HEK293T (cell line): Measurements from ENCODE around the gene ARHGEF19.

Experiments used
- CTCF ChIA-PET: fragments of 350-600 bp; formaldehyde crosslinking; extraction: SDS; loops from one replicate; lab custom pipeline; 2021; ENCODE audit warnings: antibody characterized with exemption, inconsistent platforms; lab: Yijun Ruan, JAX
- POLR2A ChIA-PET: fragments of 350-600 bp; formaldehyde crosslinking; extraction: SDS; loops from one replicate; lab custom pipeline; 2020; ENCODE audit warnings: antibody characterized with exemption, inconsistent platforms; lab: Yijun Ruan, JAX
- DNase-seq: peaks from one replicate; pipeline ENCODE4 v3.0.0; 2012; ENCODE audit warnings: mixed read lengths; ENCODE audit errors: extremely low spot score
- ARNT ChIP-seq: fragments of 450-650 bp; IDR thresholded peaks from 2 replicates; pipeline ENCODE4 v1.6.1; 2017; ENCODE audit warnings: mild to moderate bottlenecking
- BHLHE40 ChIP-seq: fragments of 450-650 bp; IDR thresholded peaks from 2 replicates; pipeline ENCODE4 v1.6.1; 2016; ENCODE audit warnings: mild to moderate bottlenecking, moderate library complexity, borderline replicate concordance
- CTBP1 ChIP-seq: fragments of 450-650 bp; IDR thresholded peaks from 2 replicates; pipeline ENCODE4 v1.6.1; 2016; ENCODE audit warnings: borderline replicate concordance
- ELF4 ChIP-seq: fragments of 450-650 bp; IDR thresholded peaks from 2 replicates; pipeline ENCODE4 v1.6.1; 2017; ENCODE audit warnings: antibody characterized with exemption
- FOXA1 ChIP-seq: fragments of 450-650 bp; IDR thresholded peaks from 2 replicates; pipeline ENCODE4 v1.6.1; 2016; ENCODE audit warnings: mild to moderate bottlenecking
- FOXK2 ChIP-seq: fragments of 450-650 bp; IDR thresholded peaks from 2 replicates; pipeline ENCODE4 v1.6.1; 2016; ENCODE audit warnings: mild to moderate bottlenecking
- FOXM1 ChIP-seq: fragments of 450-650 bp; IDR thresholded peaks from 2 replicates; pipeline ENCODE4 v1.6.1; 2017; ENCODE audit warnings: mild to moderate bottlenecking, borderline replicate concordance
- HDGF ChIP-seq: fragments of 450-650 bp; IDR thresholded peaks from 2 replicates; pipeline ENCODE4 v1.6.1; 2017; ENCODE audit warnings: antibody characterized with exemption, borderline replicate concordance
- L3MBTL2 ChIP-seq: fragments of 450-650 bp; conservative IDR thresholded peaks from 2 replicates; pipeline ENCODE4 v1.6.1; 2016; ENCODE audit warnings: mild to moderate bottlenecking
- LEF1 ChIP-seq: fragments of 450-650 bp; IDR thresholded peaks from 2 replicates; pipeline ENCODE4 v1.6.1; 2017; ENCODE audit warnings: mild to moderate bottlenecking, borderline replicate concordance
- NFRKB ChIP-seq: fragments of 450-650 bp; IDR thresholded peaks from 2 replicates; pipeline ENCODE4 v1.6.1; 2016; ENCODE audit warnings: mild to moderate bottlenecking, moderate library complexity
- PKNOX1 ChIP-seq: fragments of 450-650 bp; IDR thresholded peaks from 2 replicates; pipeline ENCODE4 v1.6.1; 2016
- SP1 ChIP-seq: fragments of 450-650 bp; IDR thresholded peaks from 2 replicates; pipeline ENCODE4 v1.6.1; 2017
- SUZ12 ChIP-seq: fragments of 450-650 bp; IDR thresholded peaks from 2 replicates; pipeline ENCODE4 v1.6.1; 2016; ENCODE audit warnings: mild to moderate bottlenecking
- TARDBP ChIP-seq: fragments of 450-650 bp; IDR thresholded peaks from 2 replicates; pipeline ENCODE4 v1.6.1; 2016
- ZNF384 ChIP-seq: fragments of 450-650 bp; IDR thresholded peaks from 2 replicates; pipeline ENCODE4 v1.6.1; 2016

The ARHGEF19 gene

GRCh38 chr1:16155537-16156410, 56.7 kb downstream of the ARHGEF19 start, which contains the start of gene EPHA2:
Gene EPHA2, minus strand, starts transcription at chr1:16156069. Its CDS starts 137 bp downstream, at chr1:16155932.
- peak; percentile 81 for DNase-seq
- POLR2A ChIA-PET, result interaction anchor here (1.7 kb wide), 1 partner anchor 14 kb away, joined by 5 read pairs; no protein-coding TSS in a partner anchor
- TF ChIP-seq CTBP1 (0 out of 2 replicates have a peak, but pooled peaks have one; percentile 11), LEF1 (no peak), SP1 (no peak), L3MBTL2 (peak; percentile 85)
- CTCF ChIA-PET, result interaction anchor here (0.5 to 1.6 kb wide), 4 partner anchors 8 to 193 kb away, joined by 3 to 11 read pairs (median 3); no protein-coding TSS in a partner anchor

- CTCF ChIA-PET, result interaction anchor here (1.1 to 2.0 kb wide), 3 partner anchors 13 to 71 kb away, joined by 3 to 10 read pairs (median 7); no protein-coding TSS in a partner anchor
- POLR2A ChIA-PET, result no interaction called here
Measured at GRCh38 chr1:16153999-16154673, 58.3 kb downstream of the ARHGEF19 start.

GRCh38 chr1:16153096-16153998, 59.1 kb downstream of the ARHGEF19 start:
- TF ChIP-seq NFRKB (no peak), L3MBTL2 (no peak), SUZ12 (no peak), FOXM1 (no peak), LEF1 (no peak), CTBP1 (no peak), FOXA1 (no peak), FOXK2 (no peak), HDGF (no peak), ZNF384 (no peak), ELF4 (no peak)
- no peak for DNase-seq
- CTCF ChIA-PET, result interaction anchor here (0.6 to 2.0 kb wide), 4 partner anchors 12 to 536 kb away, joined by 3 to 10 read pairs (median 8); no protein-coding TSS in a partner anchor
- POLR2A ChIA-PET, result interaction anchor here (0.9 kb wide), 1 partner anchor 14 kb away, joined by 3 read pairs; no protein-coding TSS in a partner anchor

More at GRCh38 chr1:16153999-16154673, 58.3 kb downstream of the ARHGEF19 start:
- no peak for DNase-seq
- TF ChIP-seq HDGF, result no peak
- no peak for TF ChIP-seq FOXK2
- TF ChIP-seq PKNOX1, result no peak
- no peak for TF ChIP-seq NFRKB
- TF ChIP-seq ELF4, result no peak
- no peak for TF ChIP-seq SUZ12
- no peak for TF ChIP-seq TARDBP
- no peak for TF ChIP-seq FOXM1
- TF ChIP-seq LEF1, result no peak
- no peak for TF ChIP-seq ZNF384
- no peak for TF ChIP-seq FOXA1
- no peak for TF ChIP-seq BHLHE40
- TF ChIP-seq L3MBTL2, result no peak
- TF ChIP-seq CTBP1, result no peak
- no peak for TF ChIP-seq ARNT
- no peak for TF ChIP-seq SP1

- ChIA-PET CTCF (interaction anchor here (0.6 kb wide), 1 partner anchor 100 kb away, joined by 8 read pairs; no protein-coding TSS in a partner anchor), POLR2A (interaction anchor here (0.9 kb wide), 1 partner anchor 15 kb away, joined by 3 read pairs; no protein-coding TSS in a partner anchor)
- no peak for TF ChIP-seq SUZ12
- TF ChIP-seq HDGF, result no peak
- no peak for TF ChIP-seq CTBP1
- TF ChIP-seq NFRKB, result no peak
- no peak for TF ChIP-seq FOXK2
- TF ChIP-seq TARDBP, result no peak
- TF ChIP-seq ELF4, result no peak
- TF ChIP-seq FOXA1, result no peak
- TF ChIP-seq LEF1, result no peak
- no peak for TF ChIP-seq ARNT
- TF ChIP-seq SP1, result no peak
- TF ChIP-seq ZNF384, result no peak
- TF ChIP-seq FOXM1, result no peak
- TF ChIP-seq L3MBTL2, result no peak
- TF ChIP-seq BHLHE40, result no peak
- TF ChIP-seq PKNOX1, result no peak
Measured at GRCh38 chr1:16152481-16153087, 59.9 kb downstream of the ARHGEF19 start.

GRCh38 chr1:16151995-16152384, 60.5 kb downstream of the ARHGEF19 start:
- TF ChIP-seq SUZ12 (no peak), SP1 (no peak), L3MBTL2 (no peak), HDGF (no peak), FOXA1 (no peak), FOXK2 (no peak)
- ChIA-PET POLR2A (no interaction called here), CTCF (no interaction called here)
- DNase-seq, result no peak

More at GRCh38 chr1:16152481-16153087, 59.9 kb downstream of the ARHGEF19 start:
- DNase-seq, result no peak
